GM18873 (cell line): ENCODE measurements around the gene TEX29.

Experiments used
- ATAC-seq: cut with Tn5 transposase; IDR thresholded peaks from one replicate; pipeline ENCODE4 v1.9.1; 2021; ENCODE audit warnings: mild to moderate bottlenecking, moderate library complexity, moderate number of reproducible peaks; ENCODE audit not compliant: unreplicated experiment, low FRiP score

TEX29 gene

GRCh38 chr13:111319998-111320911 is at the start of gene TEX29:
Gene TEX29, plus strand, starts transcription at chr13:111320642. Its CDS starts 249 bp downstream, at chr13:111320891.
- no peak for ATAC-seq

GRCh38 chr13:111270765-111271698 is 49.4 kb upstream of the TEX29 start:
- ATAC-seq: no peak

GRCh38 chr13:111272117-111272516 is 48.3 kb upstream of the TEX29 start:
- no peak for ATAC-seq

GRCh38 chr13:111275382-111275781 is 45.1 kb upstream of the TEX29 start:
- no peak for ATAC-seq

- no peak for ATAC-seq
Observed at GRCh38 chr13:111275995-111276618, 44.3 kb upstream of the TEX29 start.

GRCh38 chr13:111278258-111278657 is 42.2 kb upstream of the TEX29 start:
- ATAC-seq: no peak

GRCh38 chr13:111278743-111279652 is 41.4 kb upstream of the TEX29 start:
- no peak for ATAC-seq

GRCh38 chr13:111280226-111280625 is 40.2 kb upstream of the TEX29 start:
- ATAC-seq: no peak

- ATAC-seq: no peak
Observed at GRCh38 chr13:111280681-111281585, 39.5 kb upstream of the TEX29 start.

- no peak for ATAC-seq
Observed at GRCh38 chr13:111281751-111282311, 38.6 kb upstream of the TEX29 start.

- no peak for ATAC-seq
Observed at GRCh38 chr13:111282425-111282824, 38.0 kb upstream of the TEX29 start.

- ATAC-seq: no peak
Observed at GRCh38 chr13:111282997-111283396, 37.4 kb upstream of the TEX29 start.

GRCh38 chr13:111283457-111283856 is 37.0 kb upstream of the TEX29 start:
- no peak for ATAC-seq

GRCh38 chr13:111283991-111284390 is 36.5 kb upstream of the TEX29 start:
- ATAC-seq: no peak

GRCh38 chr13:111284565-111284964 is 35.9 kb upstream of the TEX29 start:
- no peak for ATAC-seq

GRCh38 chr13:111286162-111286561 is 34.3 kb upstream of the TEX29 start:
- ATAC-seq: no peak

GRCh38 chr13:111286749-111287148 is 33.7 kb upstream of the TEX29 start:
- no peak for ATAC-seq

GRCh38 chr13:111287201-111287600 is 33.2 kb upstream of the TEX29 start:
- ATAC-seq: no peak
